ENCODE results near the gene DAB1.

The DAB1 gene

DNA sequence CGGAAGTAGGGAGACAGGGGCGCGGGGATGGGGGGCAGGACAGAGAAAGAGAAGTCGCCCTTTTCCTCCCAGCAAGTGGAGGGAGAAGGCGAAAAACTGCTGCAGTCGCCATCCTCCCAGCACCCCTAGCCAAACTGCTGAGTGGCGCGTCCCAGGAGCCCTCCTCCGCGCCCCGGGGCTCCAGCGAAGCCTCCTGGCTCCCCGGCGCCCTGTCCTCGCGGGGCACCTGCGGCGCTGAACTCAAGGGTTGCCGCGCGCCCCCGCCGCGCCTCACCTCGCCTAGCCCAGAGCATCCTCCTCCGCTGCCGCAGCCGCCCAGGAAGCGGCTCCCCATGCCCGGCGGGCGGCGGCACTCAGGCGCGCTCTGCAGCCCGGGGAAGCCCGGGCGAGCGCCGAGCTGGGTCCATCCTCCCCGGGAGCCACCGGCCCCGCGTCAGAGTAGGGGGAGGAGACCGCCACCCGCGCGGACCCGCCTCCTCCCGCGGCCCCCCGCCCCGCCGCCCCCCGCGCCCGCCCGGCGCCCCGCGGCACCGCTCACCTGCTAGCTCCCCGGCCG lies at the start of gene DAB1:
DAB1 (minus strand) TSS at position 405 of the 556 bp plus-strand sequence. CDS start 133,030 bp downstream, outside the sequence.
- DNase-seq (ENCODE audit: low read depth), result no peak
- peak within 1 kb of the TSS; percentile 50 for H3K4me3 ChIP-seq (ENCODE audit: low read depth, low read length)
- in situ Hi-C loops (cut with HindIII; ENCODE audit: low sequenced_read_pairs), result no loop called here
- TF ChIP-seq, protein P1, sequence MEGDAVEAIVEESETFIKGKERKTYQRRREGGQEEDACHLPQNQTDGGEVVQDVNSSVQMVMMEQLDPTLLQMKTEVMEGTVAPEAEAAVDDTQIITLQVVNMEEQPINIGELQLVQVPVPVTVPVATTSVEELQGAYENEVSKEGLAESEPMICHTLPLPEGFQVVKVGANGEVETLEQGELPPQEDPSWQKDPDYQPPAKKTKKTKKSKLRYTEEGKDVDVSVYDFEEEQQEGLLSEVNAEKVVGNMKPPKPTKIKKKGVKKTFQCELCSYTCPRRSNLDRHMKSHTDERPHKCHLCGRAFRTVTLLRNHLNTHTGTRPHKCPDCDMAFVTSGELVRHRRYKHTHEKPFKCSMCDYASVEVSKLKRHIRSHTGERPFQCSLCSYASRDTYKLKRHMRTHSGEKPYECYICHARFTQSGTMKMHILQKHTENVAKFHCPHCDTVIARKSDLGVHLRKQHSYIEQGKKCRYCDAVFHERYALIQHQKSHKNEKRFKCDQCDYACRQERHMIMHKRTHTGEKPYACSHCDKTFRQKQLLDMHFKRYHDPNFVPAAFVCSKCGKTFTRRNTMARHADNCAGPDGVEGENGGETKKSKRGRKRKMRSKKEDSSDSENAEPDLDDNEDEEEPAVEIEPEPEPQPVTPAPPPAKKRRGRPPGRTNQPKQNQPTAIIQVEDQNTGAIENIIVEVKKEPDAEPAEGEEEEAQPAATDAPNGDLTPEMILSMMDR (IDR thresholded peaks at IDR 0.05; ENCODE audit: low read depth, low read length, missing control alignments), result no peak

DNA sequence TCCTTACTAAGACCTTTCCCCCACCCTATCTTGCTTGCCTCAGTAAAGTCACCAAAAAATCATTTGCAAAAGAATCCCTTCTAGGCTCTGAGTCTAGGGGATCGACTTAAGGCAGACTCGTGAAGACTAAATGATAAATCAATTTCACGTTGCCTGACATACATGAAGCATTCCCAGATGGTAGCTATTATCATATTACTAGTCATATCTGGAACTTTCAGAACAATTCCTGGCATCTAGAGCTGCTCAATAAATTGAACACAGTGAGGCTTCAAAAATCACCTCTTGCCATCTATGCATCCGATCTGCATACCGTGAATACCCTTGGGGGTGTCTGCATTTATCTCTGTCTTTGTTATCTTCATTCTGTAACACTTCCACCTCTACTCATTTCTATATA lies 49.6 kb upstream of the DAB1 start:
- no peak overlapping the region for H3K4me3 ChIP-seq (ENCODE audit: low read depth, low read length)
- TF ChIP-seq, protein P1 (IDR thresholded peaks at IDR 0.05; ENCODE audit: low read depth, low read length, missing control alignments), result no peak
- DNase-seq (ENCODE audit: low read depth), result no peak
- in situ Hi-C loops (cut with HindIII; ENCODE audit: low sequenced_read_pairs), result no loop called here

DNA sequence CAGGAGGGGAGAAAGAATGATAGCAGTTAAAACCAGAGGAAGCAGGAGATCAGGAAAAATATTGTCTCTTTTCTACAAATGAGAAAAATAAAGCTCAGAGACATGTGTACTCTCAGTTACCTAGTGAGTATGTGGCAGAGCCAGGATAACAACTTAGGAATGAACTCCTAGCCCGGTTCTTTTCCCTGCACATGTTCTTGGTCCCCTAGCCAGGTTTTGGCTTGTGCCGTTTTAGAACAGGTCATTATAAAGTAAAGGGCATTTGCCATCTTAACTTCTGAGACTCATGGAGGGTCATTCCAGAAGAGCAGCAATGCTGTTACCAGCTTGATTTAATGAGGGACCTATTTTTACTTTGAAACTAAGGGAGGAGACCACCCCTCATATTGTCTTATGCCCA lies 48.1 kb upstream of the DAB1 start:
- no peak for DNase-seq (ENCODE audit: low read depth)
- TF ChIP-seq, protein P1 (IDR thresholded peaks at IDR 0.05; ENCODE audit: low read depth, low read length, missing control alignments), result no peak
- H3K4me3 ChIP-seq (ENCODE audit: low read depth, low read length), result no peak overlapping the region
- in situ Hi-C loops (cut with HindIII; ENCODE audit: low sequenced_read_pairs), result no loop called here

GRCh38 chr1:57470036-57470435 lies 46.2 kb upstream of the DAB1 start:
- H3K4me3 ChIP-seq (ENCODE audit: low read depth, low read length), result no peak overlapping the region
- DNase-seq (ENCODE audit: low read depth), result peak; percentile 39
- in situ Hi-C loops (cut with HindIII; ENCODE audit: low sequenced_read_pairs), result no loop called here
- TF ChIP-seq, protein P1 (IDR thresholded peaks at IDR 0.05; ENCODE audit: low read depth, low read length, missing control alignments), result no peak

GRCh38 chr1:57468641-57469523 lies 45.0 kb upstream of the DAB1 start:
- TF ChIP-seq, protein P1 (IDR thresholded peaks at IDR 0.05; ENCODE audit: low read depth, low read length, missing control alignments), result no peak
- in situ Hi-C loops (cut with HindIII; ENCODE audit: low sequenced_read_pairs), result no loop called here
- no peak overlapping the region for H3K4me3 ChIP-seq (ENCODE audit: low read depth, low read length)
- no peak for DNase-seq (ENCODE audit: low read depth)

DNA sequence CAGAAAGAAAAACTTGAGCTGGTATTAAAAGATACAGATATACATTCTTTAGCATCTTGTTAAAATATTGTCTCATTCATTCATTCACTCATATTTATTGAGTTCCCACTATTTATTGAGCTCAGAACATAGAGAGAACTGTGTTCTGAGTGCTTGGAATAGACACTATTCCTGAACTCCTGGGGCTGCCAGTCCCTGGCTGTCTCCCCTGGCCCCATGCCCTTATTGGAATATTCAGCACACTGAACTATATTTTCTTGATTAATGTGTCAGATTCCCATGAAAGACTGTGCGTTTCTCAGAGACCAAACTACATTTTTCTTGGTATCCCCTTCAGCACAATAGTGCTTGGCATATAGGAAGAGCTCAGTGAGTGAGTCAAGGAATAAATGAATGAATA lies 44.0 kb upstream of the DAB1 start:
- H3K4me3 ChIP-seq (ENCODE audit: low read depth, low read length), result no peak overlapping the region
- TF ChIP-seq, protein P1 (IDR thresholded peaks at IDR 0.05; ENCODE audit: low read depth, low read length, missing control alignments), result no peak
- in situ Hi-C loops (cut with HindIII; ENCODE audit: low sequenced_read_pairs), result no loop called here
- DNase-seq (ENCODE audit: low read depth), result no peak
